Bronchial epithelial cell (primary cell): ENCODE data around the gene CACNA2D4. TPM values are rescaled to one million over a fixed set of nuclear protein-coding genes. Genes with fewer than 3 reads are reported as not detected.
"Not testable (repeated sequence)": the region's sequence is repeated elsewhere in the genome, so short reads cannot be mapped to it uniquely, and the experiment has no call there.

ENCODE experiments used
- DNase-seq: peaks from one replicate; pipeline ENCODE4 v3.0.0-alpha.2; 2010; ENCODE audit warnings: low read depth
- FAIRE-seq: peaks from 2 replicates; lab custom pipeline; 2011; peaks lifted over from hg19 to GRCh38; lab: Jason Lieb, UNC
- H3K27me3 ChIP-seq: 2 replicates; pipeline ENCODE4 v1.5.1; 2011; ENCODE audit warnings: low read length; ENCODE audit not compliant: control insufficient read depth, insufficient read depth
- H3K36me3 ChIP-seq: 2 replicates; pipeline ENCODE4 v1.5.1; 2011; ENCODE audit warnings: low read length; ENCODE audit not compliant: control insufficient read depth, insufficient read depth
- H3K4me3 ChIP-seq: 2 replicates; pipeline ENCODE4 v1.5.1; 2011; ENCODE audit warnings: mild to moderate bottlenecking, low read depth, low read length, control low read depth
- CTCF ChIP-seq: IDR thresholded peaks from 2 replicates; pipeline ENCODE4 v1.5.1; 2011; ENCODE audit warnings: mild to moderate bottlenecking, moderate library complexity, low read length, control low read depth, inconsistent platforms; ENCODE audit not compliant: insufficient read depth, severe bottlenecking
- total RNA-seq: library from RNA; depleted of rRNA; stranded (reverse); fragments of >200 nt; gene quantifications from 2 replicates; pipeline ENCODE4 v1.2.1, GENCODE V29; 2014

Gene CACNA2D4
- total RNA-seq, 1 donor from 2014 or later = not detected

DNA sequence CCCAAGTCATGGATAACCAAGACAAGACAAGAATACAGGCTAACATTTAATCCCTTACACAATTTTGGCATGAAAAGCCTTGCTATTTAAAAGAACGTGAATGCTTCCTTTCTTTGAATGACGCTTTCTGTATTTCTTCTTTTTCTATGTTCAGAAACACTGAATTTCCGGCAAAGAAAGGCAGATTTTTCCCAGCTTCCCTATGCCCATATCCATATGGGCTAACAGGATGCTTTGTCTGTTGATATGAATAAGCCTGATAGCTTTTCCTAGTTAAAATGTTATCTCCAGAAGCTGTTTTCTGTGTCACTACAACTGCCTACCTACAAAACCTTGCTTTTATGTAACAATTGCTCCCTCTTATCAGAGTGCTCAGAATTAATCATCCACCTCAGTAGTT lies 38.3 kb upstream of the CACNA2D4 start:
- no peak for TF ChIP-seq CTCF
- peaks cover 3% of the 10 kb centered on the region for H3K36me3 ChIP-seq
- FAIRE-seq (no peak), DNase-seq (no peak)
- H3K27me3 ChIP-seq = no peaks in the 10 kb centered on the region
- no peak overlapping the region for H3K4me3 ChIP-seq

DNA sequence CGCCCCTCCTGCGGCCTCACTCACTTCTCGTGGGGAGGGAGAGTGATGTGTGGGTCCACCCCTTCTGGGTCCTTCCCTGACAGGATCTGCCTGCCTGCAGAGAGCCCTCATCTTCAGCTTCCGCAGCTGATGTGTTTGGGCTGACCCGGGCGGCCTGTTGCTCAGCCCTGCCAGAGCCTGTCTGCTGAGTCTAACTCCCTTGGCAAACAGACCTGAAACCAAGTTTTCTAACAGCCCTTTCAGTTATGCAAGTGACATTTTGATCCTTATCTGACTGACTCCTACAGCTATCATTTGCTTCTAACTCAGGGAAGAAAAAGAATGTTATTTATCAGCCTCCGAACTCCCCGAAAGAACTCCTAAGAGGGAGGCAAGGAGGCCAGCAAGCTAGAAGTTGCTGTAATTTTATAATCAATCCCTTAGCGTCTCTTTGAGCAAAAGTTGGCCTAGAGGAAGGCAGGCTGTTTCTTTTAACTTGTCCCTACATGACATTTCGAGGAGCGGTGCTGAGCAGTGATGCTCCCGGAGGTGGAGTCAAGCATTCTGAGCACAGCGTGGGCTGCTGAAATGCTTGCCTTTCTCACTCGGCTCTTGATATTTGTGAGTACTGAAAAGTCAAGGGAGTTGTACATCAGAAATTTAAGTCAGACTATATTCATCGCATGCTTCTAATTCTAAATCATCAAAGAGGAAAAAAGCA lies 31.5 kb upstream of the CACNA2D4 start:
- H3K36me3 ChIP-seq = peaks cover 18% of the 10 kb centered on the region
- H3K4me3 ChIP-seq = no peak overlapping the region
- no peak for DNase-seq
- no peaks in the 10 kb centered on the region for H3K27me3 ChIP-seq
- no peak for TF ChIP-seq CTCF
- FAIRE-seq = peak; percentile 23

DNA sequence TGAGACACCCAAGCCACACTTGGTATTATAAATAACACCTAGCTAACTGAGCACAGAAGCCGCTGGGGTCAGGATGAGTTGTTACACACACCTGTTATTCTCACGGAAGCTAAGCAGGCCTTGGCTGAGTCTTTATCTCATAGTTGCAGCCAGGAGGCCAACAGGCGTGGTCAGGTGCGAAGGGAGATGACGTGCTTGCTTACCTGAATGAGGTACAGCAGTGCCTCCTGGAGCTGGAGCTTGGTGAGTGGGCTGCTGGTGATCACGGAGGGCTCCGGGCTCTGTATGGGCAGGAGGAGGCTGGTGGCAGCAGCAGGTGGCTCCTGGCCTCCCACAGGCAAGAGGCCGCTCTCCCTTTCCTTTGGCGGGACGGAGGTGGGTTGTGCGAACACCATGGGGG lies 30.4 kb upstream of the CACNA2D4 start:
- peaks cover 18% of the 10 kb centered on the region for H3K36me3 ChIP-seq
- no peak for TF ChIP-seq CTCF
- no peak for DNase-seq
- H3K27me3 ChIP-seq = no peaks in the 10 kb centered on the region
- H3K4me3 ChIP-seq = no peak overlapping the region
- no peak for FAIRE-seq

GRCh38 chr12:1947081-1947480 lies 28.6 kb upstream of the CACNA2D4 start:
- DNase-seq (no peak), FAIRE-seq (no peak)
- peaks cover 16% of the 10 kb centered on the region for H3K36me3 ChIP-seq
- no peaks in the 10 kb centered on the region for H3K27me3 ChIP-seq
- H3K4me3 ChIP-seq = no peak overlapping the region
- TF ChIP-seq CTCF = no peak

DNA sequence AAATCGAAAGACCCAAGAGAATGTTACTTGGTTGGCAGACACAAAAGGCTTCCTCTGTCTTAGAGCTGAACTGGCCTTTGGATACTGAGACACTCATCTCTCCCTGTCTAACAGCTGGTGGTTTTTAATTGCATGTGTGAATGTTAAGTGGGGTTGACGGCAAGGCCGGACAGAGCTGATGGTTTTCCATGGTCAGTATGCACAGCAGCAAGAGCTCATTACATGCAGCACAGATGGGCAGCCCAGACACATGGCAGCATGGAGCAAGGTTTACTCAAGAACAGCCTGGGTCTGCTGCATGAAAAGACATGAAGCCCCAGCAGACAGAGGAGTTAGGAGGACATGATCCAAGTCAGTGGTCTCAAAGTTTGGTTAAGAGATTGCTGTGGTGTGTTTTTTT lies 27.8 kb upstream of the CACNA2D4 start:
- no peak for TF ChIP-seq CTCF
- Histone ChIP-seq H3K36me3 (peaks cover 16% of the 10 kb centered on the region), H3K27me3 (no peaks in the 10 kb centered on the region), H3K4me3 (no peak overlapping the region)
- FAIRE-seq = no peak
- no peak for DNase-seq

DNA sequence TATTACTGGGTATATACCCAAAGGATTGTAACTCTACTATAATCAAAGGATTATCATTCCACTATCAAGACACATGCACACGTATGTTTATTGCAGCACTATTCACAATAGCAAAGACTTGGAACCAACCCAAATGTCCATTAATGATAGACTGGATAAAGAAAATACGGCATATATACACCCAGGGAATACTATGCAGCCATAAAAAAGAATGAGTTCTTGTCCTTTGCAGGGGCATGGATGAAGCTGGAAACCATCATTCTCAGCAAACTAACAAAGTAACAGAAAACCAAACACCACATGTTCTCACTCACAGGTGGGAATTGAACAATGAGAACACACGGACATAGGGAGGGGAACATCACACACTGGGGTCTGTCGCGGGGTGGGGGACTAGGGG lies 27.1 kb upstream of the CACNA2D4 start:
- H3K4me3 ChIP-seq, DNase-seq, H3K27me3 ChIP-seq, FAIRE-seq: not testable (repeated sequence)
- peaks cover 13% of the 10 kb centered on the region for H3K36me3 ChIP-seq
